ENCODE results near the gene FRS3.
"Not testable (repeated sequence)": the region's sequence is repeated elsewhere in the genome, so short reads cannot be mapped to it uniquely, and the experiment has no call there.

The FRS3 gene

GRCh38 chr6:41771058-41771983 is 8.4 kb downstream of the FRS3 start:
- in situ Hi-C loops (cut with MboI; ENCODE audit: low sequenced_read_pairs): no loop called here

DNA sequence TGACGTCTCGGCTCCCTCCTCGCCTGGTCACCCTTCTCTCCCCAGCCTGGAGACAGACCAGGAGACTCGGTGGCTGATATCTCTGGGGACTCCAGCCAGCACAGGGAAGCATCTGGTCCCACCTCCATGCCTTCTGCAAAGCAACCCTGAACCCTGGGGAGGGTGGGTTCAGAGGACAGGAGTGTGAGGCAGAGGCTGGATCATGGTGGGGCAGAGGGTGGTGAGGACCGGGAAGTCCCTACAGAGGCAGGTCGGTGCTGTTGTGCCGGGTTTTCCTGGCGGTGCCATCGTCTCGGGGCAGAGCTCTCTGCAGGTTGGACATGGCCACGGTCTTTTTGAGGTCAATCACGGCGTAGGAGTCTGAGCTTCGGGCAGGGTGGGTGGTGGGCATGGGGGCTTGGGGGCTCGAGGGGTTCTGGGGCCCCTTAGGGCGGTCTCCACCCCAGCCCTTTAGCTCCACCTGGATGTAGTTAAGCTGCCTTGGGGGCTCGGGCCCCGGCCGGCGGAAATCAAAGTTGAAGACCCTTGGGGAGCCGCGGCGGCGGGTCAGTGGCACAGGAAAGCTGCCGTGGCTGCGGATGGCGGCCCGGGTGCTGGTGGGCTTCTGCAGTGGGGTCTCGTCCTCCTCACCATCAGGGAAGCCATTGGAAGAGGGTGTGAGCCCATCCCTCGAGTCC is 9.2 kb downstream of the FRS3 start:
- in situ Hi-C loops (cut with MboI; ENCODE audit: low sequenced_read_pairs): no loop called here

- in situ Hi-C loops (cut with MboI; ENCODE audit: low sequenced_read_pairs): no loop called here
Observed at GRCh38 chr6:41769376-41769775, 10.3 kb downstream of the FRS3 start.

DNA sequence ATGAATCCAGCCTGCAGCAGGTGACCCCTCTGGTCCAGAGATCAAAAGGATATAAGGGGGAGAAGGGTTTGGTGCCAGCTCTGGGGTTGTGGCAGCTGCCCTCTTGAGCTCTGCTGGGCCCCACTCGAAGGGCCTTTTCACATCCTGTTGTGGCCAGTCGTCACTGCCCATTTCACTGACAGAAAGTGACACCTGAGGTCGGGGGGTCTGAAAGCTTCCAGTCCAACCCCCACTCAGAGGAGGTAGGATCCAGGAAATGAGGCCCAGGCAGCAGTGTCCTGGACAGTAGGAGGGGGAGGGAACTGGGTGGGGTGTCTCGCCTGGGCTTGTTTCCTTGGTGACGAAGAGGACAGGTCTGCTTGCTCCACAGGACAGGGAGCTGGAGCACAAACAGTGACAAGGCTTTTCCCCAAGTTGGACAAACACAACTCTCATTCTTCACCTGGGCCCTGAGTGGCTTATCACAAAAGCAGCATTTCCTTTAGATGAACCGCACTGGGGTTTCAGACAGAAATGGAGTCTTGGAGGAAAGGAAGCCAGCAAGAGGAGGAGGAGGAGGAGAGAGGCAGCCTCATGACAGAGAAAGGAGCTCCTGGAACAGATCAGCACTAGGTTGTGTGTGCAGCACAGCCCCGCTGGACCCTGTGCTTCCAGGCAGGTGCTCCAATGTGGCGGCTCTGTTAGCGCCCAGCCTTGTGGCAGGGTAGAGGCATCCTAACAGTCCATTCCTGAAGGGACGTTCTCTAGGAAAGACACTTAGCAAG is 11.0 kb downstream of the FRS3 start:
- in situ Hi-C loops (cut with MboI; ENCODE audit: low sequenced_read_pairs): no loop called here

- in situ Hi-C loops (cut with MboI; ENCODE audit: low sequenced_read_pairs): no loop called here
Observed at GRCh38 chr6:41767112-41767833, 12.4 kb downstream of the FRS3 start.

DNA sequence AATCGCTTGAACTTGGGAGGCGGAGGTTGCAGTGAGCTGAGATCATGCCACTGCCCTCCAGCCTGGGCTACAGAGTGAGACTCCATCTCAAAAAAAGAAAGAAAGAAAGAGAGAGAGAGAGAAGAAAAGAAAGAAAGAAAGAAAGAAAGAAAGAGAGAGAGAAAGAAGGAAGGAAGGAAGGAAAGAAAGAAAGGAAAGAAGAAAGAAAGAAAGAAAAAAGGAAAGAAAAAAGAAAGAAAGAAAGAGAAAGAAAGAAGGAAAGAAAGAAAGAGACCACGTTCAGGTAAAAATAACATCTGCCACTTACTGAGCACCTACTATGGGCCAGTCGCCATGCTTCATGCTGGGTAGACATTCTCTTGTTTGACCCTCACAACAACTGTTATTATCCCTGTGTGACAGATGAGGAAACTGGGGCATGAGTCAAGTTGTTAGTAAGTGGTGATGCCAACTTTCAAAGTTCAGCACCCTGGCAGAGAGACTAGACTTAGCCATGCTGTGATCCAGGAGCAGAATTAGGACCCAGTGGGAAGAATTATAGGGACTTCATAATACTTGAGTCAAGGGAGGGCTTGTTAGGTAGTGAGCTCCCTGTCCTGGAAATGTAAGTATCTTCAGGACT is 13.5 kb downstream of the FRS3 start:
- in situ Hi-C loops (cut with MboI; ENCODE audit: low sequenced_read_pairs): not testable (repeated sequence)

- in situ Hi-C loops (cut with MboI; ENCODE audit: low sequenced_read_pairs): no loop called here
Observed at GRCh38 chr6:41763470-41763869, 16.2 kb downstream of the FRS3 start.

DNA sequence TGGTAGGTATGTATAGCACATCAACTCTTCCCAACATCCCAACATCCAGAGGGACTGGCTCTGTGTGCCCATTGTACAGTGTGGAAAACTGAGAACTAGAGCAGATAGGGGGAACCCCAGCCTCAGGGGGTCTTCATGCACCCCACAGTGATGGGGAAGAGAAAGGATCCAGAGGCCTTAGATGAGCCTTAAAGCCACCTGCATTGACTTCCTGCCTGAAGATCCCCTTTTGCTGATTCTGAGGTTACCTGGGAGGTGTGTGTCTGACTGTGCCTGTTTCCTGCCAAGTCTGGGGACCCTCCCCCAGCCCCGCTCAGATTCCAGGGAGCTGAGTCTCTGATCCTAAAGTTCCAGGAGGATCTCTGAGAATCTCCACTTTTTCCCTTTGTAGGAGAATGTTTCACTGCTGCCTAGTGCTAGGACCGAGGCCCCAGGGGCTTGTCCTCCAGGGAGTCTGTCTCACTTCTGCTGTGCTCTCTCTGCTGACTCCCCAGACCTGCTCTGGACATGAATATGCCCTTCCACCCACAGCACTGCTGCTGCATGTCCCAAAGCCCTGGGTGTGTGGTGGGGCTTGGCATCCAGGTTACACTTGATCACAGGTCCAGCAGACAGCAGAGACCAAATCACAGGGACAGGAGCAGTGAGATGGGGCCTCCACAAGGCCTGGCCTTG is 19.7 kb downstream of the FRS3 start:
- in situ Hi-C loops (cut with MboI; ENCODE audit: low sequenced_read_pairs): no loop called here

- in situ Hi-C loops (cut with MboI; ENCODE audit: low sequenced_read_pairs): no loop called here
Observed at GRCh38 chr6:41759106-41759904, 20.4 kb downstream of the FRS3 start.

DNA sequence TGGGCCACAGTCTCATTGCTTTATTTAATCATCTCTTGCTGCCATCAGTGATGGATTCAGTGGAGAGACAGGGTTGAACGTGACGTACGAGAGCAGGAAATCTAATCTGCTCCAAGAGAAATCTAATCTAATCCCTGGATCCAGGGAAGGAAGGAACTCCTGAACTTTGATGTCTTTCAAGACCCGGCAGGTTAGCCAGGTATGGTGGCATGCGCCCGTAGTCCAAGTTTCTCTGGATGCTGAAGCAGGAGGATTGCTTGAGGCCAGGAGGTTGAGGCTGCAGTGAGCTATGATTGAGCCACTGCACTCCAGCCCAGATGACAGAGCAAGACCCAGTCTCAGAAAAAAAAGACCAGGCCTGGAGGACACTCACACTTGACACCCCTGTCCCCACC is 21.1 kb downstream of the FRS3 start:
- in situ Hi-C loops (cut with MboI; ENCODE audit: low sequenced_read_pairs): no loop called here

GRCh38 chr6:41757931-41758640 is 21.6 kb downstream of the FRS3 start:
- in situ Hi-C loops (cut with MboI; ENCODE audit: low sequenced_read_pairs): no loop called here

GRCh38 chr6:41757271-41757670 is 22.4 kb downstream of the FRS3 start:
- in situ Hi-C loops (cut with MboI; ENCODE audit: low sequenced_read_pairs): no loop called here

GRCh38 chr6:41756354-41756753 is 23.3 kb downstream of the FRS3 start:
- in situ Hi-C loops (cut with MboI; ENCODE audit: low sequenced_read_pairs): no loop called here

GRCh38 chr6:41755895-41756294 is 23.8 kb downstream of the FRS3 start:
- in situ Hi-C loops (cut with MboI; ENCODE audit: low sequenced_read_pairs): no loop called here

DNA sequence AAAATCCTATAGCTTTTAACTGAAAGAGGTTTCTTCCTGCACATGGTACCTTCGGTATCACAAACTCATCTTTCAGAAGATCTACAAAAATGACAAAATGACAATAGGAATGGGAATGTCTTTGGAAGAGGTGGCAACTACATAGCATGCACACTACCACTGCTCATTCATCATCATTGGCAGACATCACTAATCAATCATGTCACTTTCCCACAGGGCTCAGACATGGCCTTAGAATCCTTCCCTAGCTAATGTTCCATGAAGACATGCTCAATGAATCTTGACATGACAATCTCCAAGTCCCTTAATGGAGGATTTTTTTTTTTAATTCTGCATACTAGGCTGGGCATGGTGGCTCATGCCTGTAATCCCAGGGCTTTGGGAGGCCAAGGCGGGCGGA is 29.3 kb downstream of the FRS3 start:
- in situ Hi-C loops (cut with MboI; ENCODE audit: low sequenced_read_pairs): no loop called here

DNA sequence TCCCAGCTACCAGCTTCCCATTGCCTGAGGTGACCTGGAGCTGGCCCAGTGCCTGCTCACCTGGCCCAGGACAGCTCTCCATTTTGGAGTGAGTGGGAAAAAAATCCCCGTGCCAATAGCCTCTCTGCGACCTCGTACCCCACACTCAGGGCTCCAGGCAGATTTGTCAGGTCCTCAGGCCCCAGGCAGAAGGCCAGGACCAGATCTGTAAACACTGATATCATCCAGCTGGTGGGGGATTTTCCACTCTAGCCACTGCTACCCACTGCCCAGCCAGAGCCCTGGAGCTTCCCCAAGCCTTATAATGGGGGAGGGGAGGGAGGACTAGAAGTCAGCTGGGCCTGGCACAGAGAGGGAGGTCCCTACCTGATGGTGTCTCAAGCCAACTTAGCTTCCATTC is 31.2 kb downstream of the FRS3 start:
- in situ Hi-C loops (cut with MboI; ENCODE audit: low sequenced_read_pairs): no loop called here

DNA sequence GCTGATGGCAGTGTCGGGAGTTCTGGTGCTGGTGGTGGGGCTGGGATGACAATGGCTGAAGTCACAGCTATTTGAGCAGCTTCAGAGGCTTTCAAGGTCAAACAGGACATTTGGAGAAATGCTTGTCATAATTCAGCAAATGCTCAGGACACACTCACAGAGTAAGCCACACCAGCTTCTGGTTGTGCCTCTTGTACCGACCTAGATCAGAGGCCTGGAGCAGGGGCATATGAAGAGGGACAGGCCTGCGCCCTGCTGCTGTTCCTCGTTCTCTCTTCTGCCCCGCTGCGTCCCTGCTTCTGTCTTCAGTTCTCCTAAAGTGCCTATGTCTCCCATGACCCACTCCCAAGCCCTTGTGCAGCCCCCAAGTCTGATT is 31.6 kb downstream of the FRS3 start:
- in situ Hi-C loops (cut with MboI; ENCODE audit: low sequenced_read_pairs): no loop called here

GRCh38 chr6:41747256-41748101 is 32.2 kb downstream of the FRS3 start, which contains the start of gene PGC:
Gene PGC, minus strand, starts transcription at chr6:41747397. Its CDS starts 63 bp downstream, at chr6:41747334.
- in situ Hi-C loops (cut with MboI; ENCODE audit: low sequenced_read_pairs): no loop called here

All from HL-60/S4 treated with phorbol 12-myristate 13-acetate at 8.2 ng/mL for 4 days and 3 days (cell line).